ENCODE data around the gene CAPN3.

The CAPN3 gene

GRCh38 chr15:42457445-42458442 is 98.4 kb downstream of the CAPN3 start:
- DNase-seq: no peak

- no peak for DNase-seq
Observed at GRCh38 chr15:42461261-42461660, 102.0 kb downstream of the CAPN3 start.

Data from GOT3 (cell line).